GM18502 (cell line): ENCODE data around the gene MAP3K5.
"Not testable (repeated sequence)": the region's sequence is repeated elsewhere in the genome, so short reads cannot be mapped to it uniquely, and the experiment has no call there.

Source experiments
- ATAC-seq: cut with Tn5 transposase; IDR thresholded peaks from one replicate; pipeline ENCODE4 v1.9.1; 2021; ENCODE audit warnings: mild to moderate bottlenecking; ENCODE audit not compliant: unreplicated experiment, poor library complexity

Gene MAP3K5

GRCh38 chr6:136699358-136699757 is 92.9 kb downstream of the MAP3K5 start:
- no peak for ATAC-seq

- no peak for ATAC-seq
Measured at GRCh38 chr6:136696783-136697364, 95.4 kb downstream of the MAP3K5 start.

DNA sequence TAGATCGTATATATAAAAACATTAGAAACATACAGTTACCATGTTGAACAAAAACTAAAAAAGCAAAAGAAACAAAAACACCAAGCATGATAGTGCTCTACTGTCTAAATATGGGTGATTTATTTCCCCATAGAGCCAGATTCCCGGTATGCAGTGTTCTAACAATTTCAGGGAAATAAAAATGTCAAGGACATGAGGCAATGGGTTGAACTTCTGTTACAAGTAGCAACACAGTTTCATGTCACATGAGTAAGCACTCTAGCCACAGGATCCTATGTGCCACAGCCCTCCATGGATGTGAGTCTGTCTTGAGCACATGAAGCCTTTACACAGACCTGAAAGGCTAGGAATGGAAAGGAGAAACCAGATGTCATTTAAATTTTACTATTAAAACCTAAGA is 96.0 kb downstream of the MAP3K5 start:
- ATAC-seq = no peak

GRCh38 chr6:136695412-136695811 is 96.9 kb downstream of the MAP3K5 start:
- no peak for ATAC-seq

- ATAC-seq = no peak
Measured at GRCh38 chr6:136693090-136693489, 99.2 kb downstream of the MAP3K5 start.

DNA sequence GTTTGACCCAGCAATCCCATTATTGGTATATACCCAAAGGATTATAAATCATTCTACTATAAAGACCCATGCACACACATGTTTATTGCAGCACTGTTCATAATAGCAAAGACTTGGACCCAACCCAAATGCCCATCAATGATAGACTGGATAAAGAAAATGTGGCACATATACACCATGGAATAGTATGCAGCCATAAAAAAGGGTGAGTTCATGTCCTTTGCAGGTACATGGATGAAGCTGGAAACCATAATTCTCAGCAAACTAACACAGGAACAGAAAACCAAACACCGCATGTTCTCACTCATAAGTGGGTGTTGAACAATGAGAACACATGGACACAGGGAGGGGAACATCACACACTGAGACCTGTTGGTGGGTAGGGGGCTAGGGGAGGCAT is 104.4 kb downstream of the MAP3K5 start:
- not testable (repeated sequence) for ATAC-seq

DNA sequence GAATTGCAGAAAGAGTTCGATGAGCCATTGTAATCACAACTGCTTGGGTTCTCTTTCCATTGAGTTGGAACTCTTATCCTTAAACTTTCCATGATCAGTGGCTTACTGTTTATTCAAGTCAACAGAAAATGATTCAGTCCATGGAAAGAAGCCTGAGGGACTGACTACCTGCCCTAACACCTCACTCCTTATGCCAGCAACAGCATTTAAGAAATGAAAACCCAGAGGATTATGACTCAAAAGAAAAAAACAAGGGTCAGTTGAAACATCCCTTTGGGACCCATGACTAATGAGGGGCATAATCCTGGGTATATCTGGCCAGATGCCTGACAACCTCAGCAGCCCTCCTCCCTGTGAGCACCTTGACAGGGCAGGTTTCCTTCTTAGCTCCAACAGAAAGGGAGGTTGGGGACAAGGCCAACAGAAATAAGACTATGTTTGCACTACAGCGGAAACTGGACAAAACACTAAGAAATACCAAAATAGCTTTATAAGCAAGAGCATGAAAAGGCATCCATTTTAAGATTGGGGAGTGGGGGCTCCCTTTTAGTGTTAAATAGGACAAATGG is 106.7 kb downstream of the MAP3K5 start:
- ATAC-seq = no peak

- ATAC-seq = no peak
Measured at GRCh38 chr6:136684466-136684865, 107.8 kb downstream of the MAP3K5 start.

DNA sequence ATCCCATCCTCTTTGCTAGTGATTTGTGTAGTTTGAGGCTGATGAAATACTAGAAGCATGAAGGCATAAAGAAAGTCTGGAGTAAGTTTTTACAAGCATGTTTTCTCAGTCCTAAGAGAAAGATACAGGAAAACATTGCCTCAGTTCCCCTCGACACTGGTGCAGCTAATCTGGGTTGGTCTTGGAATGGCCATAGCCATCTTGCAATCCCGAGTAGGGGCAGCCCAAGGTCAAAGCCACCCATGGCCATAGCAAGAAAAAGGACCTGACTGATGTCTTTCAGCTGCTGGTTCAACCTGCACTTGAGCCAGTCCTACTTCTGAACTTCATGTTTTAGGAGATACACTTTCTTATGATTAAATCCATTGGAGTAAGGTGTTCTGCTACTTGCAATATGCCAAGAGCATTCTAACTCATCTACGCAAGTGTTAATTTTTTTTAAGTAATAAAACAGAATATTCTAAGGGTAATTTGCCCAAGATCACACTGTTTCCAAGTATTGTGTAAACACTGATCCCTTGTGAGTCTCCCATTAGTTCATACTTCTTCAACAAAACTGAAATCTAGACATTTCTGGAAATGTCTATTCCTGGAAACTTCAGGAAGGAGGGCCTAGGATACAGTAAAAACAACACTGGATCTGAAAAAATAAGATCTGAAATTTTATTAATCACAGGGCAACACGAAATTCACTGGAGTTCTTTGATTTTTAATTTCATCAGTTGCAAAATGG is 108.9 kb downstream of the MAP3K5 start:
- ATAC-seq = no peak

- ATAC-seq = no peak
Measured at GRCh38 chr6:136682292-136682691, 110.0 kb downstream of the MAP3K5 start.

DNA sequence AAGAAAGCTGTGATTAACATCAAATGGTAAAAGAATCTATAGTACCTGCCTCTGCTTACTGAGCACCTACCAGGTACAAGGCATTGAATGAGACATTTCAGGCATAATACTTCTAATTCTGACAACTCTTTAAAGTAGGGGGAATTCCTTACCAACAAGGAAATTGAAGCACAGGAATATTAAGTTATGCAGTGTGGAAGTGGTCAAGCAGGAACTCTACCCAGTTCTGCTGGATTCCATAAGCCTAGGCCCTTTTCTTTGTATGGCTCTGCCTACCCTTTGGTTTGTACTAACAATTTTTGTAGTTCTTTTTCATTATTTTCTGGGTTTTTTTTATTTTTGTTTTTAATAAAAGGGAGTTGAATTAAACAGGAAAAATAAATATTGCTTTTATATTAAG is 114.5 kb downstream of the MAP3K5 start:
- ATAC-seq = no peak

- no peak for ATAC-seq
Measured at GRCh38 chr6:136677344-136677743, 114.9 kb downstream of the MAP3K5 start.

- ATAC-seq = no peak
Measured at GRCh38 chr6:136676075-136676474, 116.2 kb downstream of the MAP3K5 start.

GRCh38 chr6:136673571-136673970 is 118.7 kb downstream of the MAP3K5 start:
- ATAC-seq = no peak

- no peak for ATAC-seq
Measured at GRCh38 chr6:136672144-136672543, 120.1 kb downstream of the MAP3K5 start.

- no peak for ATAC-seq
Measured at GRCh38 chr6:136669299-136669699, 123.0 kb downstream of the MAP3K5 start.

DNA sequence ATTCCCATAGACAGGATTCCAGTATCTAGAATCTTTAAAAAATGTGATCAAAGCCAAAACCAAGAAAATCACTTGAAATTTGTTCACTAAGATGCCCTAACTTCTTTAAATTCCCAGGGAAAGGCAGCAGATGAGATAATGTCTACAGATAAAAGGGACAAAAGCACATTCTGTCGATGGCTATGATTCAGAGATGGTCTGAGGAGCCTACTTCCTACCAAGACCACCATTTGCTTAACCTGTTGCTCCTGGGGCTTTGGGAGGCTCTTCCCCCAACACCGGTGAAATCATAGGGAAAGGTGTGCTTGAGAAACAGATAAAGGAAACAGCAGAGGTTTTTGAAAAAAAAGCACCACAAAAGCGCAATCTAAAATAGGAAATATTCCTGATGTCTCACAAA is 123.7 kb downstream of the MAP3K5 start:
- no peak for ATAC-seq

GRCh38 chr6:136666041-136666440 is 126.2 kb downstream of the MAP3K5 start:
- ATAC-seq = no peak

DNA sequence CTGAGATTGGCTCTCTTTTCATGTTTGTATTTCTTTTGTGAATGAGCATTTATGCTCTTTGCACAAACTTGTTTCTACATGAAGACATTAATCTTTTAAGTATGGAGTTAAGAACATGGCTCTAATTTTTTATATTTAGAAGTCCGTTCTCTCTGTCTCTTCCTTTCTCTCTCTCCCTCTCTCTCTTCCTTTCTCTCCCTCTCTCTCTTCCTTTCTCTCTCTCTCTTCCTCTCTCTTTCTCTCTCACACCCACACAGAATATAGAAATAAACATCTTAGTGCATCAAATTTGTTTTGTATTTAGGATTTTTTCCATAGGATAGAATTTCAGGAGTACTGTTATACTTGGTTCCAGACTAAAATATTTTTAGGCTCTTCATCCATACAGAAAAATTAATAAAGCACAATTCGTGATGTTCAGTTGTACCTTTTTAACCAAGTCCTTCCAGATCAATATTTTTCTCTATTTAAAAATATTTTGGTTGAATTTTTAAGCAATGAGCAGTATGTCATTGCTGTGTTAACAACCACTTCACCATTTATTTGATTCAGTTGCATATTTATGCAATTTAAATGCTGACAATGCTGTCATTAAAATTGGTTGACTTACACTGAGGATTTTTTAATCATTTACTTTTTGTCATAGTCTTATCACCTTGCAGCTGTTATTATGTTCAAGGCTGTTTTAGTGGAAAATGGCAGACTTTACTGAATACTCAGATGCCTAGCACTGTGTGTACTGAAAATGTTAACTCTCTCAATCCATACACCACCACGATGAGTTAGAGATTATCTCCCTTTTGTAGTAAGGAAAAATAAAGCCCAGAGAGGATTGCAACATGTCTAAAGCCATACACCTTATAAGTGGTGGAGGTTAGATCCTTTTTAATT is 129.7 kb downstream of the MAP3K5 start:
- ATAC-seq = no peak

DNA sequence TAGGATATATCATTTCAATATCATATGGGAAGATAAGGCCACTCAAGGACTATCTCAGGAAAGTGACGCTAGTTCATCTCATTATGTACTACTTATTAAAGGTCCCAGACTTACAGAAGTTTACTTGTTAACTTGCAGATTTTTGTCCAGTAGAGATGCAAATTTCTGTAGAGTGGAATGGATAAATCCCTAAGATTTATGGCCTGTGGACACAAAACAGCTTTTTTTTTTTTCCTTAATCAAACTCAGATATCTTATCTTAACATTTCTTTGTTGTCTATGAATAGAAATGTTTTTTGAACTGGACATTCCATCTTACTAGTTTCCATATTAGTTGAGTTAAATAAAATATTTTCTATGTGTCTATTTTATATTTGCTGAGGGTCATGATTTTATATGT is 131.6 kb downstream of the MAP3K5 start:
- no peak for ATAC-seq

DNA sequence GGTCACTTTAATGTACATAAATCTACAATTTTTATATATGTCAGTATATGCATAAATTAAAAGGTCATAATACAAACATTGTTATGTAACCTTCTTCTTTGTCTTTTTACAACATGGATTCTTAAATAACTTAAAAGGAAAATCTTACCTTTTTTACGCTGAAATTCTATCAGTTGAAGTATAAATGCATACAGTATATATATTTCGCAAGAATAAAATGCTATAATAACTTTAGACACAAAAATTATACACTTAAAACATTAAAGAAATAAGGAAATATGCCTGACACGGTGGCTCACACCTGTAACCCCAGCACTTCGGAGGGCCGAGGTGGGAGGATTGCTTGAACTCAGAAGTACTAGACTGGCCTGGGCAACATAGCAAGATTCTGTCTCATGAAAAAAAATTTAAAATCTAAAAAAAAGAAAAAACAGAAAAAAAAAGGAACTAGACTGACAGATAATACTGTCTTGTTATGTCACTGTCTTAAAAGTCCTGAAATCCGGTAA is 132.2 kb downstream of the MAP3K5 start:
- no peak for ATAC-seq
